GM23248 (cell line): ENCODE measurements around the gene MOV10L1.

Experiments used
- EZH2 ChIP-seq: fragments of 200-600 bp; sonication (generic); IDR thresholded peaks from 2 replicates; pipeline ENCODE4 v1.6.1; 2018; ENCODE audit warnings: antibody characterized with exemption, mild to moderate bottlenecking; ENCODE audit not compliant: insufficient read depth, poor library complexity, severe bottlenecking
- EZH2phosphoT487 ChIP-seq: fragments of 200-600 bp; sonication (generic); IDR thresholded peaks from 2 replicates; pipeline ENCODE4 v1.6.1; 2018; ENCODE audit warnings: antibody characterized with exemption, moderate library complexity, mild to moderate bottlenecking, low read depth; ENCODE audit not compliant: insufficient read depth

- TF ChIP-seq EZH2phosphoT487 (no peak), EZH2 (no peak)
Measured at GRCh38 chr22:50057278-50058060, 32.3 kb upstream of the MOV10L1 start.
